ENCODE data around the gene KCNJ16. TPM values are rescaled to one million over a fixed set of nuclear protein-coding genes. Genes with fewer than 3 reads are reported as not detected.

Gene KCNJ16
- total RNA-seq: 0.62 TPM
- long read RNA-seq: 0 reads

- H3K36me3 ChIP-seq: no peaks in the 10 kb centered on the region
- no peaks in the 10 kb centered on the region for H3K4me1 ChIP-seq
- intact Hi-C loops (cut with DNase I): no loop called here
- H3K27me3 ChIP-seq (ENCODE audit: low read depth): no peaks in the 10 kb centered on the region
- TF ChIP-seq, protein P1, sequence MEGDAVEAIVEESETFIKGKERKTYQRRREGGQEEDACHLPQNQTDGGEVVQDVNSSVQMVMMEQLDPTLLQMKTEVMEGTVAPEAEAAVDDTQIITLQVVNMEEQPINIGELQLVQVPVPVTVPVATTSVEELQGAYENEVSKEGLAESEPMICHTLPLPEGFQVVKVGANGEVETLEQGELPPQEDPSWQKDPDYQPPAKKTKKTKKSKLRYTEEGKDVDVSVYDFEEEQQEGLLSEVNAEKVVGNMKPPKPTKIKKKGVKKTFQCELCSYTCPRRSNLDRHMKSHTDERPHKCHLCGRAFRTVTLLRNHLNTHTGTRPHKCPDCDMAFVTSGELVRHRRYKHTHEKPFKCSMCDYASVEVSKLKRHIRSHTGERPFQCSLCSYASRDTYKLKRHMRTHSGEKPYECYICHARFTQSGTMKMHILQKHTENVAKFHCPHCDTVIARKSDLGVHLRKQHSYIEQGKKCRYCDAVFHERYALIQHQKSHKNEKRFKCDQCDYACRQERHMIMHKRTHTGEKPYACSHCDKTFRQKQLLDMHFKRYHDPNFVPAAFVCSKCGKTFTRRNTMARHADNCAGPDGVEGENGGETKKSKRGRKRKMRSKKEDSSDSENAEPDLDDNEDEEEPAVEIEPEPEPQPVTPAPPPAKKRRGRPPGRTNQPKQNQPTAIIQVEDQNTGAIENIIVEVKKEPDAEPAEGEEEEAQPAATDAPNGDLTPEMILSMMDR (IDR thresholded peaks at IDR 0.05): no peak
- H3K4me3 ChIP-seq: no peak within 1 kb of the TSS
- H3K27ac ChIP-seq: no peak within 1 kb of the TSS
- H3K9me3 ChIP-seq: no peaks in the 10 kb centered on the region
- ATAC-seq (no peak), DNase-seq (no peak)
Observed at GRCh38 chr17:70074956-70075355, at the start of gene KCNJ16. Gene KCNJ16 (plus strand): TSS chr17:70075225. CDS start chr17:70132088, 56,863 bp downstream.

DNA sequence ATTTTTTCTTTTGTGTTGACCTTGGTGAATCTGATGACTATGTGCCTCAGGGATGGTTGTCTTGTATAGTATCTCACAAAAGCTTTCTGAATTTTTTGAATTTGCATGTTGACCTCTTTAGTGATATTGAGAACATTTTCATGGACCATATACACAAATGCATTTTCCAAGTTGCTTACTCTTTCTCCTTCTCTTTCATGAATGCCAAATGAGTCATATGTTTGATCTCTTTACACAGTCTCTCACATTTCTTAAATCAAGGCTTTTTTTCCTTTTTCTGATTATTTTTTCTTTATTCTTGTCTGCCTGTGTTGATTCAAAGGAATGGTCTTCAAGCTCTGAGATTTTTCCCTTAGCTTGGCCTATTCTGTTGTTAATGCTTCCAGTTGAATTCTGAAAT lies 46.6 kb upstream of the KCNJ16 start:
- no peak overlapping the region for H3K4me3 ChIP-seq
- no peaks in the 10 kb centered on the region for H3K36me3 ChIP-seq
- intact Hi-C loops (cut with DNase I): no loop called here
- no peak overlapping the region for H3K27ac ChIP-seq
- no peaks in the 10 kb centered on the region for H3K27me3 ChIP-seq (ENCODE audit: low read depth)
- no peaks in the 10 kb centered on the region for H3K9me3 ChIP-seq
- ATAC-seq (no peak), DNase-seq (no peak)
- H3K4me1 ChIP-seq: no peaks in the 10 kb centered on the region
- TF ChIP-seq, protein P1 (IDR thresholded peaks at IDR 0.05): no peak

DNA sequence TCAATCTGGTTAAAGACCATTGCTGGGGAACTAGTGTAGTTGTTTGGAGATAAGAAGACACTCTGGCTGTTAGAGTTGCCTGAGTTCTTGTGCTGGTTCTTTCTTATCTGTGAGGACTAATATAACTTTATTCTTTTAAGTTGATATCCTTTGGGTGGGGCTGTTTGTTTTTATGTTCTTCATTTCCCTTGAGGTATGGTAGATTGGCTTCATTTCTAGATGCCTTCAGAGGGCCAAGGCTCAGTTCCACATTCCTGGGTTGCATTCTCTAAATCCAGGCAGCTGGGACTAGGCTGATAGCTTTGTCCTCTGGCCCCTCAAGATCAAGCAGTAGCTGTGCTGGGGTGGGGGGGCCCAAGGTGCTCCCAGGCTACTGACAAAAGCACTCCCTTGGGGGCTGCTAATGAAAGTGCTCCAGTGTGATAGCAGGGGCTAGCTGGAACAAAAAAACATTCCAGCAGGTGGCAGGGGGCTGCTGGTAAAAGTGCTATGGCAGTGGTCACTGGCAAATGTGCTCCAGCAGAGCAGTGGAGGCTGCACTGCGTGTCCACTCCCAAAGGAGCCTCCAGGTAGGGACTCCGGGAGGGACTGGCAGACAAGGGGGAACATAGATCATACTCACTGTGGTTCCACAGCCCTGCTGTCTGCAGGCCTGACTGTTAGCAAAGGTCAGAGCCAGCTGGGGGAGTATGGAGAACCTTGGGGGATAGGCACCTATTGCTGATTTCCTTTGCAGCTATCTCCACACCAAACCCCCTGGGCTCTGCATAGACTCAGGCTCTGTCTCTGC lies 45.9 kb upstream of the KCNJ16 start:
- intact Hi-C loops (cut with DNase I): no loop called here
- H3K4me3 ChIP-seq: no peak overlapping the region
- no peak overlapping the region for H3K27ac ChIP-seq
- no peaks in the 10 kb centered on the region for H3K36me3 ChIP-seq
- DNase-seq (no peak), ATAC-seq (no peak)
- no peaks in the 10 kb centered on the region for H3K27me3 ChIP-seq (ENCODE audit: low read depth)
- H3K9me3 ChIP-seq: no peaks in the 10 kb centered on the region
- TF ChIP-seq, protein P1 (IDR thresholded peaks at IDR 0.05): no peak
- H3K4me1 ChIP-seq: no peaks in the 10 kb centered on the region

GRCh38 chr17:70030371-70030770 lies 44.7 kb upstream of the KCNJ16 start:
- TF ChIP-seq, protein P1 (IDR thresholded peaks at IDR 0.05): no peak
- no peak overlapping the region for H3K27ac ChIP-seq
- no peaks in the 10 kb centered on the region for H3K36me3 ChIP-seq
- H3K4me1 ChIP-seq: no peaks in the 10 kb centered on the region
- H3K4me3 ChIP-seq: no peak overlapping the region
- H3K27me3 ChIP-seq (ENCODE audit: low read depth): no peaks in the 10 kb centered on the region
- DNase-seq (no peak), ATAC-seq (no peak)
- intact Hi-C loops (cut with DNase I): loop anchor here (10.0 kb wide), 1 partner anchor 56 kb away; no protein-coding TSS in a partner anchor
- H3K9me3 ChIP-seq: no peaks in the 10 kb centered on the region

GRCh38 chr17:70031341-70031740 lies 43.7 kb upstream of the KCNJ16 start:
- Histone ChIP-seq H3K27ac (no peak overlapping the region), H3K4me1 (no peaks in the 10 kb centered on the region), H3K9me3 (no peaks in the 10 kb centered on the region), H3K4me3 (no peak overlapping the region), H3K27me3 (ENCODE audit: low read depth) (no peaks in the 10 kb centered on the region), H3K36me3 (no peaks in the 10 kb centered on the region)
- TF ChIP-seq, protein P1 (IDR thresholded peaks at IDR 0.05): no peak
- DNase-seq: no peak
- no peak for ATAC-seq
- intact Hi-C loops (cut with DNase I): loop anchor here (10.0 kb wide), 1 partner anchor 57 kb away; no protein-coding TSS in a partner anchor

All from lower lobe of right lung (tissue), 2 donors.